Measurements from ENCODE around the gene FANCC. TPM values are rescaled to one million over a fixed set of nuclear protein-coding genes. Genes with fewer than 3 reads are reported as not detected.

The FANCC gene
- total and polyA plus RNA-seq, 2 of the 4 experiments (the other 2 are of a cell fraction), result 4.7 to 6.3 TPM

GRCh38 chr9:95336281-95336680 is 18.8 kb upstream of the FANCC start:
- Histone ChIP-seq H2AK9ac (replicated peaks; ENCODE audit: low read depth, low read length, poor library complexity) (no peak overlapping the region), H3K4ac (ENCODE audit: low read depth, low read length) (no peak overlapping the region), H4K91ac (ENCODE audit: insufficient read depth, low read depth, low read length) (no peak overlapping the region), H3K9me1 (ENCODE audit: insufficient read depth, low read length) (no peaks in the 10 kb centered on the region), H3K18ac (ENCODE audit: low read depth, low read length) (no peak overlapping the region), H2AK5ac (ENCODE audit: low read depth, low read length) (no peak overlapping the region), H2BK120ac (ENCODE audit: low read depth, low read length) (no peak overlapping the region), H3K56ac (ENCODE audit: extremely low read depth, insufficient read depth, low read length) (no peak overlapping the region), H3K27me3 (ENCODE audit: control insufficient read depth, insufficient read depth, low read length) (no peaks in the 10 kb centered on the region), H4K5ac (ENCODE audit: low read depth, low read length) (no peak overlapping the region), H3K4me3 (ENCODE audit: insufficient read depth, low read depth, low read length) (no peak overlapping the region), H2BK5ac (ENCODE audit: low read depth, low read length, poor library complexity, severe bottlenecking) (no peak overlapping the region), H2BK20ac (ENCODE audit: low read depth, low read length) (no peak overlapping the region), H3K4me2 (ENCODE audit: low read depth, low read length) (no peak overlapping the region), H3K9me3 (ENCODE audit: control insufficient read depth, insufficient read depth, low read length) (peaks cover 4% of the 10 kb centered on the region; the same call in 1 of the 2 replicates), H2AFZ (replicated peaks; ENCODE audit: low read length, poor library complexity) (no peak overlapping the region), H3K4me1 (ENCODE audit: control insufficient read depth, insufficient read depth, low read length) (no peaks in the 10 kb centered on the region), H3K27ac (ENCODE audit: insufficient read depth, low read length) (no peak overlapping the region), H3K79me1 (ENCODE audit: low read depth in 1 of 2, low read length in 2 of 2) (no peaks in the 10 kb centered on the region), H4K20me1 (ENCODE audit: insufficient read depth, low read length) (no peaks in the 10 kb centered on the region), H2BK15ac (ENCODE audit: low read depth, low read length) (no peak overlapping the region), H4K8ac (ENCODE audit: low read depth in 2 of 2, low read length in 2 of 2) (no peak overlapping the region), H3K14ac (replicated peaks; ENCODE audit: low read depth, low read length) (no peak overlapping the region), H3K9ac (ENCODE audit: low read depth, low read length) (no peak overlapping the region), H3K36me3 (ENCODE audit: control insufficient read depth, insufficient read depth, low read length) (no peaks in the 10 kb centered on the region), H3K23ac (ENCODE audit: low read depth, low read length) (no peak overlapping the region)
- intact Hi-C loops (cut with micrococcal nuclease) (no loop called here), in situ Hi-C loops (cut with MboI; ENCODE audit: low sequenced_read_pairs) (loop anchor here (25.0 kb wide), 1 partner anchor 876 kb away; no protein-coding TSS in a partner anchor), dilution Hi-C loops (cut with HindIII; ENCODE audit: low sequenced_read_pairs, unreplicated experiment) (no loop called here)
- ChIA-PET CTCF (interaction anchor here (1.0 to 1.8 kb wide), 2 partner anchors 13 to 15 kb away, joined by 3 to 6 read pairs; no protein-coding TSS in a partner anchor), POLR2A (ENCODE audit: unreplicated experiment) (interaction anchor here (0.6 kb wide), 2 partner anchors 90 to 105 kb away, joined by 3 read pairs; no protein-coding TSS in a partner anchor)
- no peak for ATAC-seq (ENCODE audit: low read depth)
- DNase-seq, result no peak
- no TSS peak for BruUV-seq (replicated peaks)
- TF ChIP-seq RFX5 (IDR thresholded peaks at IDR 0.05; ENCODE audit: low read depth, low read length) (peak; percentile 67; the same call in 1 of the 2 replicates), MAZ (IDR thresholded peaks at IDR 0.05; ENCODE audit: borderline replicate concordance, low read depth, low read length) (no peak), ELK1 (IDR thresholded peaks at IDR 0.05; ENCODE audit: borderline replicate concordance, low read depth, low read length) (no peak), CTCF (conservative IDR thresholded peaks at IDR 0.05; ENCODE audit: low read depth, low read length) (peak; percentile 35)
- WGBS, 2 experiments (ENCODE audit: extremely low coverage in 2 of 2, insufficient read length in 1 of 2), result no CpG with 5 or more reads among the region's 3 CpGs

Measured in IMR-90 (cell line).